ENCODE measurements around the gene SPI1. TPM values are rescaled to one million over a fixed set of nuclear protein-coding genes. Genes with fewer than 3 reads are reported as not detected.

SPI1 gene
- polyA plus RNA-seq, 1 donor (not counting 4 experiments of a cell fraction or from before 2014, with no cell fraction given): not detected

DNA sequence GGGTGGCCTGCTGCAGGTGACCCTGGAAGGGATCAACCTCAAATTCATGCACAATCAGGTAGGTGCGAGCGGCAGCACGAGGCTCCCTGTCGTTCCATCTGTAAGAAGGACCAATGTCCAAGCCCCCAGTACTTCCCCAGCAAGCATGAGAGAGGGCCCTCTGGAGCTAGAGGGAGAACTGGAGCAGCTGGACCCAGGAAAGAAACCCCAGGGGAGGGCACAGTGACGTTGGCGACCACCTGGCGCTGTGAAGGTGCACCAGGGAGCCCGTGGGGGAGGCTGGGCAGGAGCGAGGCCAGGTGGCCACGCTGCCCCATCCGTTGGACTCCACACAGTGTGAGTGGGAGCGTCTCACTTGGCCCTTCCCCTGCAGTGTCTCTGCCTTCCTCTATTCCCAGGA, 53.8 kb downstream of the SPI1 start:
- H3K27me3 ChIP-seq (ENCODE audit: control insufficient read depth, extremely low read depth, insufficient read depth, low read length): no peaks in the 10 kb centered on the region

DNA sequence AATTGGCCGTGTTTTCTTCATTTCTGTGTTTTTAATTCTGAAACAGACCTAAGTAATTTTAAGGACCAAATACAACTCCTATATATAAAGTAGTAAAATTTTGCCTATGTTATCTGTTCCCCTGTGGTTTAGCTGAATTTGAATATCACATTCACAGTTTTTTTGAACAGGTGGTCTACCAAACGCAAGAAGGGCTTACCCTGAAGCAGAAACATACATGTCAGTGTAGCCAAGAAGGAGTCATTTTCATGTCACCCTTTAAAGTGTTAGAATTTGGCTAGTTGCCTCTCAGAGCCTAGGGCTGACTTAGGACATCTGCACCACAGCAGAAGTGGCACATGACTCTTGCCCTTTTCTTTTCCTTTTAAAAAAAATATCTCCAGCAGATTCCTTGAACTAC, 60.2 kb downstream of the SPI1 start:
- Histone ChIP-seq H3K9ac (ENCODE audit: control insufficient read depth, extremely low read depth, insufficient read depth, low read length) (no peak overlapping the region), H3K79me2 (ENCODE audit: control insufficient read depth, insufficient read depth, low read length) (no peaks in the 10 kb centered on the region), H3K4me1 (ENCODE audit: control insufficient read depth, extremely low read depth, insufficient read depth, low read length) (no peaks in the 10 kb centered on the region), H3K4me3 (ENCODE audit: control insufficient read depth in 2 of 3, extremely low read depth in 1 of 3, insufficient read depth in 2 of 3, low read depth in 1 of 3, low read length in 3 of 3) (no peak overlapping the region), H3K27ac (ENCODE audit: control insufficient read depth, insufficient read depth, low read length) (no peak overlapping the region), H2AFZ (ENCODE audit: control insufficient read depth, low read length) (no peak overlapping the region), H3K9me3 (ENCODE audit: control insufficient read depth, low read depth, low read length) (no peaks in the 10 kb centered on the region), H3K9me1 (ENCODE audit: control insufficient read depth, extremely low read depth, insufficient read depth, low read length) (no peaks in the 10 kb centered on the region), H4K20me1 (ENCODE audit: control insufficient read depth, extremely low read depth, insufficient read depth, low read length) (no peaks in the 10 kb centered on the region), H3K4me2 (ENCODE audit: control insufficient read depth, extremely low read depth, insufficient read depth, low read depth, low read length) (no peak overlapping the region), H3K36me3 (ENCODE audit: control insufficient read depth in 2 of 2, extremely low read depth in 1 of 2, insufficient read depth in 2 of 2, low read length in 2 of 2) (peaks cover 1 to 12% of the 10 kb centered on the region in 2 experiments), H3K27me3 (ENCODE audit: control insufficient read depth, extremely low read depth, insufficient read depth, low read length) (no peaks in the 10 kb centered on the region)
- FAIRE-seq: no peak
- DNase-seq (ENCODE audit: low read depth, low spot score): no peak
- no peak for TF ChIP-seq EZH2 (IDR thresholded peaks at IDR 0.05; ENCODE audit: low read length)
- TF ChIP-seq, protein P1, sequence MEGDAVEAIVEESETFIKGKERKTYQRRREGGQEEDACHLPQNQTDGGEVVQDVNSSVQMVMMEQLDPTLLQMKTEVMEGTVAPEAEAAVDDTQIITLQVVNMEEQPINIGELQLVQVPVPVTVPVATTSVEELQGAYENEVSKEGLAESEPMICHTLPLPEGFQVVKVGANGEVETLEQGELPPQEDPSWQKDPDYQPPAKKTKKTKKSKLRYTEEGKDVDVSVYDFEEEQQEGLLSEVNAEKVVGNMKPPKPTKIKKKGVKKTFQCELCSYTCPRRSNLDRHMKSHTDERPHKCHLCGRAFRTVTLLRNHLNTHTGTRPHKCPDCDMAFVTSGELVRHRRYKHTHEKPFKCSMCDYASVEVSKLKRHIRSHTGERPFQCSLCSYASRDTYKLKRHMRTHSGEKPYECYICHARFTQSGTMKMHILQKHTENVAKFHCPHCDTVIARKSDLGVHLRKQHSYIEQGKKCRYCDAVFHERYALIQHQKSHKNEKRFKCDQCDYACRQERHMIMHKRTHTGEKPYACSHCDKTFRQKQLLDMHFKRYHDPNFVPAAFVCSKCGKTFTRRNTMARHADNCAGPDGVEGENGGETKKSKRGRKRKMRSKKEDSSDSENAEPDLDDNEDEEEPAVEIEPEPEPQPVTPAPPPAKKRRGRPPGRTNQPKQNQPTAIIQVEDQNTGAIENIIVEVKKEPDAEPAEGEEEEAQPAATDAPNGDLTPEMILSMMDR (optimal IDR thresholded peaks at IDR 0.05 in 1 of 3, IDR thresholded peaks at IDR 0.05 in 1 of 3, conservative IDR thresholded peaks at IDR 0.05 in 1 of 3; ENCODE audit: extremely low read depth in 1 of 3, insufficient read depth in 2 of 3, low read length in 3 of 3): no peak
- dilution Hi-C loops (cut with MboI; ENCODE audit: extremely low pct_ligation_motif_present, low sequenced_read_pairs): no loop called here

More for the DNA sequence above, 53.8 kb downstream of the SPI1 start:
- H3K27ac ChIP-seq (ENCODE audit: control insufficient read depth, insufficient read depth, low read length): no peak overlapping the region
- H3K4me1 ChIP-seq (ENCODE audit: control insufficient read depth, extremely low read depth, insufficient read depth, low read length): no peaks in the 10 kb centered on the region
- peaks cover 3% of the 10 kb centered on the region for H4K20me1 ChIP-seq (ENCODE audit: control insufficient read depth, extremely low read depth, insufficient read depth, low read length)
- TF ChIP-seq, protein P1 (optimal IDR thresholded peaks at IDR 0.05 in 1 of 3, IDR thresholded peaks at IDR 0.05 in 1 of 3, conservative IDR thresholded peaks at IDR 0.05 in 1 of 3; ENCODE audit: extremely low read depth in 1 of 3, insufficient read depth in 2 of 3, low read length in 3 of 3): no peak
- no peak for TF ChIP-seq EZH2 (IDR thresholded peaks at IDR 0.05; ENCODE audit: low read length)
- peaks cover 16 to 24% of the 10 kb centered on the region in 2 experiments for H3K36me3 ChIP-seq (ENCODE audit: control insufficient read depth in 2 of 2, extremely low read depth in 1 of 2, insufficient read depth in 2 of 2, low read length in 2 of 2)
- no peak overlapping the region for H3K9ac ChIP-seq (ENCODE audit: control insufficient read depth, extremely low read depth, insufficient read depth, low read length)
- H3K4me3 ChIP-seq (ENCODE audit: control insufficient read depth in 2 of 3, extremely low read depth in 1 of 3, insufficient read depth in 2 of 3, low read depth in 1 of 3, low read length in 3 of 3): no peak overlapping the region
- no peaks in the 10 kb centered on the region for H3K9me1 ChIP-seq (ENCODE audit: control insufficient read depth, extremely low read depth, insufficient read depth, low read length)
- H3K4me2 ChIP-seq (ENCODE audit: control insufficient read depth, extremely low read depth, insufficient read depth, low read depth, low read length): no peak overlapping the region
- dilution Hi-C loops (cut with MboI; ENCODE audit: extremely low pct_ligation_motif_present, low sequenced_read_pairs): no loop called here
- DNase-seq (ENCODE audit: low read depth, low spot score) (no peak), FAIRE-seq (no peak)
- H2AFZ ChIP-seq (ENCODE audit: control insufficient read depth, low read length): no peak overlapping the region
- H3K9me3 ChIP-seq (ENCODE audit: control insufficient read depth, low read depth, low read length): no peaks in the 10 kb centered on the region
- H3K79me2 ChIP-seq (ENCODE audit: control insufficient read depth, insufficient read depth, low read length): no peaks in the 10 kb centered on the region

Measured in keratinocyte (primary cell).